Measurements from ENCODE around the gene PILRB. TPM values are rescaled to one million over a fixed set of nuclear protein-coding genes. Genes with fewer than 3 reads are reported as not detected.

PILRB gene
- total and polyA plus RNA-seq, 8 donors, result 14.7 to 218 (median 23.2) TPM

GRCh38 chr7:100353685-100354330 lies 4.1 kb upstream of the PILRB start:
- H3K9me3 ChIP-seq, result no peaks in the 10 kb centered on the region
- no peaks in the 10 kb centered on the region for H3K27me3 ChIP-seq
- H3K4me1 ChIP-seq, result no peaks in the 10 kb centered on the region
- DNase-seq, result no peak
- FAIRE-seq, result no peak
- intact Hi-C loops (cut with DNase I), result no loop called here
- TF ChIP-seq, protein P1, sequence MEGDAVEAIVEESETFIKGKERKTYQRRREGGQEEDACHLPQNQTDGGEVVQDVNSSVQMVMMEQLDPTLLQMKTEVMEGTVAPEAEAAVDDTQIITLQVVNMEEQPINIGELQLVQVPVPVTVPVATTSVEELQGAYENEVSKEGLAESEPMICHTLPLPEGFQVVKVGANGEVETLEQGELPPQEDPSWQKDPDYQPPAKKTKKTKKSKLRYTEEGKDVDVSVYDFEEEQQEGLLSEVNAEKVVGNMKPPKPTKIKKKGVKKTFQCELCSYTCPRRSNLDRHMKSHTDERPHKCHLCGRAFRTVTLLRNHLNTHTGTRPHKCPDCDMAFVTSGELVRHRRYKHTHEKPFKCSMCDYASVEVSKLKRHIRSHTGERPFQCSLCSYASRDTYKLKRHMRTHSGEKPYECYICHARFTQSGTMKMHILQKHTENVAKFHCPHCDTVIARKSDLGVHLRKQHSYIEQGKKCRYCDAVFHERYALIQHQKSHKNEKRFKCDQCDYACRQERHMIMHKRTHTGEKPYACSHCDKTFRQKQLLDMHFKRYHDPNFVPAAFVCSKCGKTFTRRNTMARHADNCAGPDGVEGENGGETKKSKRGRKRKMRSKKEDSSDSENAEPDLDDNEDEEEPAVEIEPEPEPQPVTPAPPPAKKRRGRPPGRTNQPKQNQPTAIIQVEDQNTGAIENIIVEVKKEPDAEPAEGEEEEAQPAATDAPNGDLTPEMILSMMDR (IDR thresholded peaks at IDR 0.05), result no peak
- 87% methylated on average over 6 of the region's 6 CpGs for WGBS, 2 donors
- H3K27ac ChIP-seq, result no peak overlapping the region
- H3K36me3 ChIP-seq, result peaks cover 0 to 44% (median 6%) of the 10 kb centered on the region in 3 donors
- ATAC-seq, result no peak
- H3K4me3 ChIP-seq, result no peak overlapping the region

- H3K4me1 ChIP-seq, result no peaks in the 10 kb centered on the region
- WGBS, 2 donors, result 92 to 94% methylated on average over 8 of the region's 8 CpGs
- no peaks in the 10 kb centered on the region for H3K9me3 ChIP-seq
- intact Hi-C loops (cut with DNase I), result no loop called here
- H3K27me3 ChIP-seq, result no peaks in the 10 kb centered on the region
- H3K36me3 ChIP-seq, result peaks cover 0 to 54% (median 24%) of the 10 kb centered on the region in 3 donors
- no peak for ATAC-seq
- no peak overlapping the region for H3K4me3 ChIP-seq
- no peak overlapping the region for H3K27ac ChIP-seq
- TF ChIP-seq, protein P1 (IDR thresholded peaks at IDR 0.05), result no peak
- no peak for FAIRE-seq
- DNase-seq, result no peak
Measured at GRCh38 chr7:100356416-100357068, 1.4 kb upstream of the PILRB start.

GRCh38 chr7:100357131-100357561 lies 771 bp upstream of the PILRB start:
- H3K27ac ChIP-seq, result no peak overlapping the region
- no peaks in the 10 kb centered on the region for H3K27me3 ChIP-seq
- peaks cover under 1 to 60% (median 26%) of the 10 kb centered on the region in 3 donors for H3K36me3 ChIP-seq
- intact Hi-C loops (cut with DNase I), result no loop called here
- FAIRE-seq, result no peak
- no peaks in the 10 kb centered on the region for H3K9me3 ChIP-seq
- DNase-seq, result no peak
- ATAC-seq, result no peak
- H3K4me1 ChIP-seq, result no peaks in the 10 kb centered on the region
- WGBS, 2 donors, result 91 to 97% methylated on average over 6 of the region's 6 CpGs
- TF ChIP-seq, protein P1 (IDR thresholded peaks at IDR 0.05), result no peak
- no peak overlapping the region for H3K4me3 ChIP-seq

GRCh38 chr7:100358857-100359212 lies 918 bp downstream of the PILRB start:
- TF ChIP-seq, protein P1 (IDR thresholded peaks at IDR 0.05), result no peak
- H3K4me3 ChIP-seq, result no peak overlapping the region
- no peaks in the 10 kb centered on the region for H3K9me3 ChIP-seq
- ATAC-seq (no peak), FAIRE-seq (no peak), DNase-seq (no peak)
- intact Hi-C loops (cut with DNase I), result no loop called here
- H3K36me3 ChIP-seq, result peaks cover 3 to 60% (median 26%) of the 10 kb centered on the region in 3 donors
- no peaks in the 10 kb centered on the region for H3K4me1 ChIP-seq
- H3K27me3 ChIP-seq, result no peaks in the 10 kb centered on the region
- H3K27ac ChIP-seq, result no peak overlapping the region
- WGBS, 2 donors, result 95 to 96% methylated on average over 8 of the region's 8 CpGs
